Spleen (tissue), 7 donors: Measurements from ENCODE around the gene TARP.

Experiments used
- POLR2A ChIP-seq, 3 donors: fragments of 450-650 bp; IDR thresholded peaks; one replicate each; pipeline ENCODE4 v1.5.1; 2017; ENCODE audit warnings: antibody characterized with exemption in 3 of 3, mild to moderate bottlenecking in 1 of 3
- TF ChIP-seq, protein P1 (sequence below), 11 experiments: fragments of 200-600 bp in 7 of 11; fragments of 450-650 bp in 4 of 11; sonication (generic) in 4 of 11; IDR thresholded peaks in 8 of 11; conservative IDR thresholded peaks in 3 of 11; 1 replicate in 7 of 11; 2 replicates in 4 of 11; pipeline versions ENCODE4 v1.4.0 to v1.8.0; 2016 to 2021; ENCODE audit warnings: antibody characterized with exemption in 11 of 11, inconsistent platforms in 4 of 11, mild to moderate bottlenecking in 1 of 11
- donor health status: DM: no; HTN: no; CAD: no; lungs with moderate emphysema.
- donor health status: DM: no; HTN: no; CAD: no.
- donor health status: DM: no; HTN: no; CAD: no.

DNA sequence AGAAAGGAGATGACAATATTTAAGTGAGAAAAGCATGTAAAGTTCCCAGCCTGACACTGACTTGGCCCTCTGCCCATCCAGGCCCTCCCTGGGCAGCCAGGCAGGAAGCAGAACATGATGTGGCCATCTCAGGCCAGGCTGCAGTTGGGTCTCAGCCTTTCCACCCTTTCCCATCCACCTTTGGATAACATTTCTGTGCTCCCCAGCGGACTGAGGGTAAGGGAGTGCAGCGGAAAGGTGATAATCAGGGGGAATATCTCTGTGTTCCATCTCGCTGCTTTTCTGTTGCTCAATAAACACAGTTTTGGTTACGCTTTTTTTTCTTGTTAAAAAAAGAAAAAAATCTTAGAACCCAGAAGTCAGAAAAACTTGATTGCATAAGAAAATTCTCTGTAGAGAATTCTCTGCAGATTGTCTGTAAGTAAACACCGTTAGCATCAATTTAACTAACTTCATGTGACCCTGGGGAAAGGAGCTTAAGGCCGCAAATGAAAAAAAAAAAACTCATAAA, 37.2 kb upstream of the TARP start:
- TF ChIP-seq, protein P1, sequence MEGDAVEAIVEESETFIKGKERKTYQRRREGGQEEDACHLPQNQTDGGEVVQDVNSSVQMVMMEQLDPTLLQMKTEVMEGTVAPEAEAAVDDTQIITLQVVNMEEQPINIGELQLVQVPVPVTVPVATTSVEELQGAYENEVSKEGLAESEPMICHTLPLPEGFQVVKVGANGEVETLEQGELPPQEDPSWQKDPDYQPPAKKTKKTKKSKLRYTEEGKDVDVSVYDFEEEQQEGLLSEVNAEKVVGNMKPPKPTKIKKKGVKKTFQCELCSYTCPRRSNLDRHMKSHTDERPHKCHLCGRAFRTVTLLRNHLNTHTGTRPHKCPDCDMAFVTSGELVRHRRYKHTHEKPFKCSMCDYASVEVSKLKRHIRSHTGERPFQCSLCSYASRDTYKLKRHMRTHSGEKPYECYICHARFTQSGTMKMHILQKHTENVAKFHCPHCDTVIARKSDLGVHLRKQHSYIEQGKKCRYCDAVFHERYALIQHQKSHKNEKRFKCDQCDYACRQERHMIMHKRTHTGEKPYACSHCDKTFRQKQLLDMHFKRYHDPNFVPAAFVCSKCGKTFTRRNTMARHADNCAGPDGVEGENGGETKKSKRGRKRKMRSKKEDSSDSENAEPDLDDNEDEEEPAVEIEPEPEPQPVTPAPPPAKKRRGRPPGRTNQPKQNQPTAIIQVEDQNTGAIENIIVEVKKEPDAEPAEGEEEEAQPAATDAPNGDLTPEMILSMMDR (IDR thresholded peaks at IDR 0.05 in 8 of 11, conservative IDR thresholded peaks at IDR 0.05 in 3 of 11) = no peak
- TF ChIP-seq POLR2A (IDR thresholded peaks at IDR 0.05) = no peak
